ENCODE results near the gene PTPRK. TPM values are rescaled to one million over a fixed set of nuclear protein-coding genes. Genes with fewer than 3 reads are reported as not detected.
"Not testable (repeated sequence)": the region's sequence is repeated elsewhere in the genome, so short reads cannot be mapped to it uniquely, and the experiment has no call there.

Gene PTPRK
- total RNA-seq, 1 experiment from 2014 or later = 69.4 TPM

DNA sequence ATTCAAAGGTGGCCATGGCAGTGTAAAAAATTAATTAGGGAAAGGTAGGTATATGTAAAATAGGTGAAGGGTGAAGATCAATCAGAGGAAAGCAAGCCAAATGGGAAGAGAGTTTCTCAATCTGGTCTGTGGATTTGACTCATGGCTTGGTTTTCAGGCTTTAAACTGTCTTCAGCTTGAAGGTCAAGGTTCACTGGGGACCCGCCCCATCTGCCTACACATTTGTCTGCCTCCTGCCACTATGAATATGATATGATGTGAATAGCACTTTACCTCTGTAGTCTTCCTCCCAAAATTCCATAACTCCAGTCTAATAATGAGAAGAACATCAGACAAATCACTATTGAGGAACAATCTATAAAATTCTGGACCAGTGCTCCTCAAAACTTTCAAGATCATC is 587.3 kb downstream of the PTPRK start:
- no peak for DNase-seq (ENCODE audit: low read depth)

- DNase-seq (ENCODE audit: low read depth) = no peak
Observed at GRCh38 chr6:127932708-127933107, 587.7 kb downstream of the PTPRK start.

- DNase-seq (ENCODE audit: low read depth) = not testable (repeated sequence)
Observed at GRCh38 chr6:127926441-127926840, 594.0 kb downstream of the PTPRK start.

DNA sequence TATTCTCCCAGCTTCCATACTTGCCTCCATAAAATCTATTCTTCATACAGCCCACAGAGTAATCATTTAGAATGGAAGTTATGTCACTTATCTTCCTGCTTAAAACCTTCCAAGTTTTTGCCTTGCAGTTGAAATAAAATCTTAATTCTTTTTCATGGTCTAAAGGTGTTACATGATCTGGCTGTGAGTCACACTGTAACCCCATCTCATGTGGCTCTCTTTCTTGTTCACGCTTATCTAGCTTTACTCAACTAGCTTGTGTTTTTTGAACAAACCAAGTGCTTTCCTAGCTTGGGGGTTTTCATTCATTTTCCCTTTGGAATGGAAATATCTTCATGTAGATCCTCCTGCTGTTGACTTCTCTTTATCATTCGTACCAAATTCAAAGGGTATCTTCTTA is 596.0 kb downstream of the PTPRK start:
- DNase-seq (ENCODE audit: low read depth) = peak; percentile 59

- DNase-seq (ENCODE audit: low read depth) = no peak
Observed at GRCh38 chr6:127924031-127924430, 596.4 kb downstream of the PTPRK start.

DNA sequence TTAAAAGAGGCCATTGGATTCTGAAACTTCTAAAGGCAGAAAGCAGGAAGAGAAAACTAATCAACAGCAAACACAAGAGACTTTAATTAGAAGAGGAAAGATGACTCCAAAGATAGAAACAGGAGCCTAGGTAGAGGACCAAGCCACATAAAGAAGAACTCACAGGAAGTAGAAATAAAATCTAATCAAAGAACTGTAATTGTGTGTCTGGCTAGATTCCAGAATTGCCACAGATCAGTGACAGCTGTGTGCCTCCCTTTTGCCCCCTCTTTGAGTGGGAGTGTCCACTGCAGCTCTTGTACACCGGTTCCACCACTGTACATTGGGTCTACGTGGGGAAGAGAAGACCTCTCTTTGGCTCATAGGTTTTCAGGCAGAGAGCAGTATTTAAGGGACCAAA is 597.3 kb downstream of the PTPRK start:
- no peak for DNase-seq (ENCODE audit: low read depth)

- no peak for DNase-seq (ENCODE audit: low read depth)
Observed at GRCh38 chr6:127921982-127922381, 598.4 kb downstream of the PTPRK start.

- no peak for DNase-seq (ENCODE audit: low read depth)
Observed at GRCh38 chr6:127920804-127921203, 599.6 kb downstream of the PTPRK start.
